Neuronal stem cell (in vitro differentiated cells): Measurements from ENCODE around the gene KRT79.
A peak's percentile ranks its signal among the peaks of the same experiment; 100 is the strongest.

ENCODE experiments used
- DNase-seq: peaks from one replicate; pipeline ENCODE4 v3.0.0-alpha.2; 2013; ENCODE audit warnings: low spot score
- H2AFZ ChIP-seq: one replicate; pipeline ENCODE4 v1.6.1; 2013; ENCODE audit warnings: mild to moderate bottlenecking, low read length, inconsistent platforms
- H2AK5ac ChIP-seq: 2 replicates; pipeline ENCODE4 v1.6.1; 2013; ENCODE audit warnings: low read depth, mild to moderate bottlenecking, inconsistent platforms, low read length, moderate library complexity, mixed read lengths
- H2BK120ac ChIP-seq: 2 replicates; pipeline ENCODE4 v1.6.1; 2013; ENCODE audit warnings: low read depth, mild to moderate bottlenecking, inconsistent platforms, low read length, moderate library complexity, mixed read lengths
- H2BK12ac ChIP-seq: one replicate; pipeline ENCODE4 v1.6.1; 2013; ENCODE audit warnings: low read length, inconsistent platforms
- H2BK15ac ChIP-seq: 2 replicates; pipeline ENCODE4 v1.6.1; 2013; ENCODE audit warnings: mild to moderate bottlenecking, low read length, inconsistent platforms, mixed read lengths
- H2BK5ac ChIP-seq: one replicate; pipeline ENCODE4 v1.6.1; 2013; ENCODE audit warnings: inconsistent platforms, mild to moderate bottlenecking, low read length, moderate library complexity
- H3K14ac ChIP-seq: one replicate; pipeline ENCODE4 v1.6.1; 2013; ENCODE audit warnings: low read length, inconsistent platforms
- H3K18ac ChIP-seq: 2 replicates; pipeline ENCODE4 v1.6.1; 2013; ENCODE audit warnings: low read length, inconsistent platforms
- H3K23ac ChIP-seq: 2 replicates; pipeline ENCODE4 v1.6.1; 2013; ENCODE audit warnings: low read depth, mild to moderate bottlenecking, mixed read lengths, low read length, inconsistent platforms; ENCODE audit not compliant: poor library complexity
- H3K27ac ChIP-seq: replicated peaks from 3 replicates; pipeline ENCODE4 v1.5.1; 2013; ENCODE audit warnings: low read length, inconsistent platforms
- H3K27me3 ChIP-seq, 3 experiments: 2 replicates each; pipeline ENCODE4 v1.6.1; 2013; ENCODE audit warnings: low read length in 3 of 3, mild to moderate bottlenecking in 2 of 3, inconsistent platforms in 1 of 3, low read depth in 1 of 3, mixed read lengths in 1 of 3, moderate library complexity in 1 of 3; ENCODE audit not compliant: control insufficient read depth in 3 of 3, insufficient read depth in 3 of 3
- H3K36me3 ChIP-seq, 2 donors: replicated peaks in 1 of 2; 2 replicates each; pipeline ENCODE4 v1.6.1; 2013; ENCODE audit warnings: low read length in 2 of 2; ENCODE audit not compliant: control insufficient read depth in 2 of 2, insufficient read depth in 2 of 2
- H3K4ac ChIP-seq: 2 replicates; pipeline ENCODE4 v1.6.1; 2013; ENCODE audit warnings: inconsistent platforms, mild to moderate bottlenecking, low read length, moderate library complexity
- H3K4me1 ChIP-seq, 2 donors: 1 replicate in 1 of 2; 2 replicates in 1 of 2; pipeline ENCODE4 v1.6.1; 2013; ENCODE audit warnings: low read length in 2 of 2, low read depth in 1 of 2; ENCODE audit not compliant: control insufficient read depth in 2 of 2, insufficient read depth in 1 of 2
- H3K4me2 ChIP-seq: one replicate; pipeline ENCODE4 v1.6.1; 2013; ENCODE audit warnings: mild to moderate bottlenecking, low read length, inconsistent platforms; ENCODE audit not compliant: insufficient read depth, poor library complexity, severe bottlenecking
- H3K4me3 ChIP-seq, 2 donors: 2 replicates each; pipeline ENCODE4 v1.5.1; 2013; ENCODE audit warnings: low read length in 2 of 2, mild to moderate bottlenecking in 2 of 2, inconsistent platforms in 1 of 2, moderate library complexity in 1 of 2
- H3K79me1 ChIP-seq: one replicate; pipeline ENCODE4 v1.6.1; 2013; ENCODE audit warnings: low read depth, mild to moderate bottlenecking, inconsistent platforms, low read length, moderate library complexity
- H3K9ac ChIP-seq: one replicate; pipeline ENCODE4 v1.6.1; 2013; ENCODE audit warnings: mild to moderate bottlenecking, low read depth, low read length, inconsistent platforms; ENCODE audit not compliant: poor library complexity
- H3K9me3 ChIP-seq, 2 donors: replicated peaks in 1 of 2; 2 replicates each; pipeline versions ENCODE3 to v1.6.1; 2013; ENCODE audit warnings: low read length in 2 of 2, mild to moderate bottlenecking in 2 of 2, inconsistent platforms in 1 of 2, low read depth in 1 of 2, mixed read lengths in 1 of 2, moderate library complexity in 1 of 2; ENCODE audit not compliant: control insufficient read depth in 2 of 2, insufficient read depth in 1 of 2
- H4K8ac ChIP-seq: one replicate; pipeline ENCODE4 v1.6.1; 2013; ENCODE audit warnings: low read depth, mild to moderate bottlenecking, inconsistent platforms, low read length, moderate library complexity
- H4K91ac ChIP-seq: one replicate; pipeline ENCODE4 v1.6.1; 2013; ENCODE audit warnings: low read length, low read depth, mild to moderate bottlenecking, inconsistent platforms; ENCODE audit not compliant: poor library complexity
- WGBS, 2 donors: extraction: QIAGEN DNeasy Blood & Tissue Kit; methylation state at CpG; one replicate each; pipeline ENCODE4 v1.1.7; 2013; ENCODE audit warnings: missing lambda C conversion rate in 2 of 2, mixed read lengths in 1 of 2; ENCODE audit not compliant: insufficient read length in 2 of 2, insufficient replicate concordance in 1 of 2; ENCODE audit errors: extremely low coverage in 2 of 2; 5-methylcytosine and 5-hydroxymethylcytosine counted together

Gene KRT79

GRCh38 chr12:52848661-52849255 lies 14.6 kb upstream of the KRT79 start, which contains the start of gene KRT78:
Gene KRT78 (minus strand): TSS chr12:52848994. CDS start chr12:52848930, 64 bp downstream.
- H2BK12ac ChIP-seq, result no peak within 1 kb of the TSS
- no peak within 1 kb of the TSS for H4K91ac ChIP-seq
- H3K27me3 ChIP-seq, result peaks cover 0 to 5% (median 0%) of the 10 kb centered on the region in 3 experiments
- H2BK15ac ChIP-seq, result no peak within 1 kb of the TSS
- H3K4me1 ChIP-seq, result peaks cover 0 to 7% of the 10 kb centered on the region in 2 donors
- no peak within 1 kb of the TSS for H2AK5ac ChIP-seq
- no peak within 1 kb of the TSS for H2BK120ac ChIP-seq
- peak within 1 kb of the TSS; percentile 82 for H3K14ac ChIP-seq
- no peak within 1 kb of the TSS for H2AFZ ChIP-seq
- H3K79me1 ChIP-seq, result peaks cover 2% of the 10 kb centered on the region
- H2BK5ac ChIP-seq, result peak within 1 kb of the TSS; percentile 84
- no peak within 1 kb of the TSS for H3K4ac ChIP-seq
- no peak within 1 kb of the TSS for H3K4me2 ChIP-seq
- H3K18ac ChIP-seq, result no peak within 1 kb of the TSS
- H3K23ac ChIP-seq, result peak within 1 kb of the TSS; percentile 50
- H4K8ac ChIP-seq, result peak within 1 kb of the TSS; percentile 23
- H3K4me3 ChIP-seq, result no peak within 1 kb of the TSS
- no CpG with 5 or more reads among the region's 16 CpGs for WGBS, 2 donors
- H3K27ac ChIP-seq, result no peak within 1 kb of the TSS
- H3K9me3 ChIP-seq, result no peaks in the 10 kb centered on the region
- no peak within 1 kb of the TSS for H3K9ac ChIP-seq
- H3K36me3 ChIP-seq, result no peaks in the 10 kb centered on the region
- DNase-seq, result no peak

- no peak overlapping the region for H3K4me3 ChIP-seq
- H2BK12ac ChIP-seq, result no peak overlapping the region
- H4K91ac ChIP-seq, result no peak overlapping the region
- H3K23ac ChIP-seq, result peak overlapping the region; percentile 50
- H3K4me2 ChIP-seq, result no peak overlapping the region
- DNase-seq, result no peak
- no peak overlapping the region for H3K14ac ChIP-seq
- H2BK15ac ChIP-seq, result no peak overlapping the region
- H2AFZ ChIP-seq, result no peak overlapping the region
- no peaks in the 10 kb centered on the region for H3K9me3 ChIP-seq
- no peak overlapping the region for H3K18ac ChIP-seq
- no peak overlapping the region for H2BK5ac ChIP-seq
- no peak overlapping the region for H4K8ac ChIP-seq
- peaks cover 0 to 5% (median 0%) of the 10 kb centered on the region in 3 experiments for H3K27me3 ChIP-seq
- H3K79me1 ChIP-seq, result peaks cover 2% of the 10 kb centered on the region
- H2AK5ac ChIP-seq, result no peak overlapping the region
- no peaks in the 10 kb centered on the region for H3K36me3 ChIP-seq
- H3K4ac ChIP-seq, result no peak overlapping the region
- H3K4me1 ChIP-seq, result peaks cover 0 to 7% of the 10 kb centered on the region in 2 donors
- no CpG with 5 or more reads among the region's 12 CpGs for WGBS, 2 donors
- H3K27ac ChIP-seq, result no peak overlapping the region
- no peak overlapping the region for H2BK120ac ChIP-seq
- no peak overlapping the region for H3K9ac ChIP-seq
Observed at GRCh38 chr12:52847335-52848102, 13.4 kb upstream of the KRT79 start.

DNA sequence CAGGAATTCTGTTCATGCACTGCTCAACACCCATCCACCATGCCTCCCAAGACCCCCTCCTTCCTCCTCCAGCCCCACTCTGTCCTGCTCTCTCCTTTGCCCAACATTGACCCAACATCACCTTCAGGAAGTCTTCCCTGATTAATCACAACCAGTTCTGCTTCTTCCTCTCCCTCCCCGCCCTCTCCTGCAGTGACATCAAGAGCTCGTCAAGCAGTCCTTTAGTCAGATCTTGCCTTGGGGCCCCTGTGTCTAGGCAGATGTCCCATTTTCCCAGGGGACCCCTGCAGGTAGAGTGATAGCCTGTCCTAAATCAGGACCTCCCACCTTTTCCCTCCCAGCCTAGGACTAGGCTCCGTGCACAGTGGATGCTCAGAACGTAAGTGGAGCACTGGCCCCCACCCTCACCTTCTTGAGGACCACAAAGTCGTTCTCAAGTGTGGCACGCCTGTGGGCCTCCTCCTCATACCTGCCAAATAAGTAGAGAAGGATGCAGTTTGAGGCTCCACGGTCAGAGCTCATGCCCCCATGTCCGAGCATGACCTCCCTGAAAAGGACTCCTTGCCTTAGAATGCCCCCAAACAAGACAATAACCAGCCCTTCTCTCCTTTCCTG lies 12.4 kb upstream of the KRT79 start:
- Histone ChIP-seq H3K27me3 (peaks cover 0 to 5% (median 0%) of the 10 kb centered on the region in 3 experiments), H3K14ac (no peak overlapping the region), H3K9ac (no peak overlapping the region), H3K4me3 (no peak overlapping the region), H3K79me1 (peaks cover 2% of the 10 kb centered on the region), H2BK120ac (no peak overlapping the region), H2BK15ac (no peak overlapping the region), H3K18ac (no peak overlapping the region), H2BK12ac (no peak overlapping the region), H4K91ac (no peak overlapping the region), H3K4ac (no peak overlapping the region), H3K9me3 (no peaks in the 10 kb centered on the region), H2BK5ac (no peak overlapping the region), H2AFZ (no peak overlapping the region), H4K8ac (no peak overlapping the region), H3K27ac (no peak overlapping the region), H3K36me3 (no peaks in the 10 kb centered on the region), H3K23ac (no peak overlapping the region), H3K4me2 (no peak overlapping the region), H3K4me1 (peaks cover 0 to 7% of the 10 kb centered on the region in 2 donors), H2AK5ac (no peak overlapping the region)
- WGBS, 2 donors, result no CpG with 5 or more reads among the region's 8 CpGs
- no peak for DNase-seq

DNA sequence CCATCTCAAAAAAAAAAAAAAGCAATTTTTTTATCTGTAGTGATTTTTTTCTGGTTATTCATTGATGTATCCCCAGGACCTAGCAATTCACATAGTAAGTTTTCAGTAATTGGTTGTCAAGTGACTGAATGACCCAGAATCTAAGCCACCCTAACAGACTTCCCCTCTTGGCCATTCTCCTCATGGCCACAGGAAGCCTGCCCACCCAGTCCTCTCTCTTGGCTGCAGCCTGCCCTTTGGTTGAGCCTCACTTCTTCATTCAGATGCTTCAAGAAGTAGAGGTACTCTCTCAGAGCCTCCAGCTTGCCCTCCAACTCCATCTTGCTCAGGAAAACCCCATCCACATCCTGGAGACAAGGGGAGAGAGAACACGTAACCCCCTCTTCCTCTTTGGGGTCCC lies 11.8 kb upstream of the KRT79 start:
- H4K8ac ChIP-seq, result no peak overlapping the region
- no peaks in the 10 kb centered on the region for H3K9me3 ChIP-seq
- H3K14ac ChIP-seq, result no peak overlapping the region
- H3K23ac ChIP-seq, result no peak overlapping the region
- H3K27me3 ChIP-seq, result peaks cover 0 to 5% (median 0%) of the 10 kb centered on the region in 3 experiments
- H2AFZ ChIP-seq, result no peak overlapping the region
- H3K4me2 ChIP-seq, result no peak overlapping the region
- H3K4ac ChIP-seq, result no peak overlapping the region
- no peak overlapping the region for H4K91ac ChIP-seq
- H3K4me1 ChIP-seq, result peaks cover 0 to 6% of the 10 kb centered on the region in 2 donors
- no peak overlapping the region for H3K18ac ChIP-seq
- H2AK5ac ChIP-seq, result no peak overlapping the region
- H3K36me3 ChIP-seq, result no peaks in the 10 kb centered on the region
- H2BK120ac ChIP-seq, result no peak overlapping the region
- H3K79me1 ChIP-seq, result peaks cover 2% of the 10 kb centered on the region
- no peak for DNase-seq
- no peak overlapping the region for H3K4me3 ChIP-seq
- H3K9ac ChIP-seq, result no peak overlapping the region
- H2BK5ac ChIP-seq, result no peak overlapping the region
- no peak overlapping the region for H2BK12ac ChIP-seq
- no peak overlapping the region for H3K27ac ChIP-seq
- H2BK15ac ChIP-seq, result no peak overlapping the region
- no CpG with 5 or more reads among the region's 1 CpG for WGBS, 2 donors
